Stimulated activated CD8-positive, alpha-beta memory T cell treated with anti-CD3 and anti-CD28 coated beads, Interleukin-4, amount 100 ng/mL, for 24 hours (primary cell): Measurements from ENCODE around the gene MAN2B1.
A peak's percentile ranks its signal among the peaks of the same experiment; 100 is the strongest.

ENCODE experiments used
- DNase-seq: peaks from one replicate; pipeline ENCODE4 v3.0.0-alpha.2; 2020; ENCODE audit warnings: low read depth

MAN2B1 gene

GRCh38 chr19:12611361-12611699, 55.2 kb downstream of the MAN2B1 start:
- DNase-seq: no peak

GRCh38 chr19:12610540-12611360, 55.8 kb downstream of the MAN2B1 start, which contains the start of the genes ZNF490 and ZNF791:
Gene ZNF490 (minus strand): TSS chr19:12610813. CDS start chr19:12610680, 133 bp downstream.
Gene ZNF791 (plus strand): TSS chr19:12610920. CDS start chr19:12611080, 160 bp downstream.
- peak; percentile 95 for DNase-seq

- DNase-seq: no peak
Observed at GRCh38 chr19:12607631-12608030, 58.9 kb downstream of the MAN2B1 start.

GRCh38 chr19:12606796-12607195, 59.7 kb downstream of the MAN2B1 start:
- no peak for DNase-seq

- no peak for DNase-seq
Observed at GRCh38 chr19:12603714-12604113, 62.8 kb downstream of the MAN2B1 start.

- no peak for DNase-seq
Observed at GRCh38 chr19:12597594-12597993, 68.9 kb downstream of the MAN2B1 start.

- no peak for DNase-seq
Observed at GRCh38 chr19:12596927-12597548, 69.5 kb downstream of the MAN2B1 start.
